ENCODE measurements around the gene DEPDC5. TPM values are rescaled to one million over a fixed set of nuclear protein-coding genes. Genes with fewer than 3 reads are reported as not detected.

DEPDC5 gene
- total RNA-seq, 1 experiment from 2014 or later, result 13.7 TPM

- H3K36me3 ChIP-seq (replicated peaks; ENCODE audit: control insufficient read depth, insufficient read depth, low read length), result peaks cover 1% of the 10 kb centered on the region; the same call in 1 of the 2 replicates
- H3K27me3 ChIP-seq (ENCODE audit: control insufficient read depth, insufficient read depth, low read length), result no peaks in the 10 kb centered on the region
- H3K4me3 ChIP-seq (ENCODE audit: insufficient read depth, low read depth, low read length), result no peak overlapping the region
- DNase-seq, result no peak
These were observed 141.7 kb downstream of the DEPDC5 start for GRCh38 chr22:31895411-31896123.

- Histone ChIP-seq H3K27me3 (ENCODE audit: control insufficient read depth, insufficient read depth, low read length) (no peaks in the 10 kb centered on the region), H3K36me3 (replicated peaks; ENCODE audit: control insufficient read depth, insufficient read depth, low read length) (peaks cover 1% of the 10 kb centered on the region; the same call in 1 of the 2 replicates), H3K4me3 (ENCODE audit: insufficient read depth, low read depth, low read length) (no peak overlapping the region)
- DNase-seq, result no peak
These were observed 142.7 kb downstream of the DEPDC5 start for GRCh38 chr22:31896472-31896871.

- peaks cover 1% of the 10 kb centered on the region; the same call in 1 of the 2 replicates for H3K36me3 ChIP-seq (replicated peaks; ENCODE audit: control insufficient read depth, insufficient read depth, low read length)
- H3K4me3 ChIP-seq (ENCODE audit: insufficient read depth, low read depth, low read length), result no peak overlapping the region
- no peaks in the 10 kb centered on the region for H3K27me3 ChIP-seq (ENCODE audit: control insufficient read depth, insufficient read depth, low read length)
- DNase-seq, result no peak
These were observed 144.3 kb downstream of the DEPDC5 start for GRCh38 chr22:31897842-31898805.

GRCh38 chr22:31898926-31899325 is 145.1 kb downstream of the DEPDC5 start:
- DNase-seq, result no peak

GRCh38 chr22:31899669-31900068 is 145.8 kb downstream of the DEPDC5 start:
- DNase-seq, result no peak
- H3K4me3 ChIP-seq (ENCODE audit: insufficient read depth, low read depth, low read length), result no peak overlapping the region
- peaks cover 1% of the 10 kb centered on the region for H3K36me3 ChIP-seq (replicated peaks; ENCODE audit: control insufficient read depth, insufficient read depth, low read length)
- no peaks in the 10 kb centered on the region for H3K27me3 ChIP-seq (ENCODE audit: control insufficient read depth, insufficient read depth, low read length)

More at GRCh38 chr22:31898926-31899325, 145.1 kb downstream of the DEPDC5 start:
- H3K27me3 ChIP-seq (ENCODE audit: control insufficient read depth, insufficient read depth, low read length), result no peaks in the 10 kb centered on the region
- H3K4me3 ChIP-seq (ENCODE audit: insufficient read depth, low read depth, low read length), result no peak overlapping the region
- H3K36me3 ChIP-seq (replicated peaks; ENCODE audit: control insufficient read depth, insufficient read depth, low read length), result peaks cover 1% of the 10 kb centered on the region

- Histone ChIP-seq H3K4me3 (ENCODE audit: insufficient read depth, low read depth, low read length) (no peak overlapping the region), H3K27me3 (ENCODE audit: control insufficient read depth, insufficient read depth, low read length) (no peaks in the 10 kb centered on the region), H3K36me3 (replicated peaks; ENCODE audit: control insufficient read depth, insufficient read depth, low read length) (no peaks in the 10 kb centered on the region; the same call in 1 of the 2 replicates)
- no peak for DNase-seq
These were observed 147.7 kb downstream of the DEPDC5 start for GRCh38 chr22:31901388-31902137.

- H3K27me3 ChIP-seq (ENCODE audit: control insufficient read depth, insufficient read depth, low read length), result no peaks in the 10 kb centered on the region
- no peak for DNase-seq
These were observed 150.8 kb downstream of the DEPDC5 start for GRCh38 chr22:31904651-31905050.

GRCh38 chr22:31905356-31905755 is 151.5 kb downstream of the DEPDC5 start:
- Histone ChIP-seq H3K36me3 (replicated peaks; ENCODE audit: control insufficient read depth, insufficient read depth, low read length) (no peaks in the 10 kb centered on the region; the same call in 1 of the 2 replicates), H3K27me3 (ENCODE audit: control insufficient read depth, insufficient read depth, low read length) (no peaks in the 10 kb centered on the region), H3K4me3 (ENCODE audit: insufficient read depth, low read depth, low read length) (no peak overlapping the region)
- DNase-seq, result no peak

More at GRCh38 chr22:31904651-31905050, 150.8 kb downstream of the DEPDC5 start:
- Histone ChIP-seq H3K4me3 (ENCODE audit: insufficient read depth, low read depth, low read length) (no peak overlapping the region), H3K36me3 (replicated peaks; ENCODE audit: control insufficient read depth, insufficient read depth, low read length) (no peaks in the 10 kb centered on the region; the same call in 1 of the 2 replicates)

- H3K4me3 ChIP-seq (ENCODE audit: insufficient read depth, low read depth, low read length), result no peak overlapping the region
- DNase-seq, result no peak
- no peaks in the 10 kb centered on the region; the same call in 1 of the 2 replicates for H3K36me3 ChIP-seq (replicated peaks; ENCODE audit: control insufficient read depth, insufficient read depth, low read length)
- no peaks in the 10 kb centered on the region for H3K27me3 ChIP-seq (ENCODE audit: control insufficient read depth, insufficient read depth, low read length)
These were observed 152.3 kb downstream of the DEPDC5 start for GRCh38 chr22:31906086-31906485.

- no peak for DNase-seq
- H3K27me3 ChIP-seq (ENCODE audit: control insufficient read depth, insufficient read depth, low read length), result no peaks in the 10 kb centered on the region
- H3K36me3 ChIP-seq (replicated peaks; ENCODE audit: control insufficient read depth, insufficient read depth, low read length), result no peaks in the 10 kb centered on the region; the same call in 1 of the 2 replicates
- no peak overlapping the region for H3K4me3 ChIP-seq (ENCODE audit: insufficient read depth, low read depth, low read length)
These were observed 152.8 kb downstream of the DEPDC5 start for GRCh38 chr22:31906569-31906968.

GRCh38 chr22:31909977-31910376 is 156.2 kb downstream of the DEPDC5 start:
- no peak for DNase-seq
- no peaks in the 10 kb centered on the region for H3K27me3 ChIP-seq (ENCODE audit: control insufficient read depth, insufficient read depth, low read length)
- H3K36me3 ChIP-seq (replicated peaks; ENCODE audit: control insufficient read depth, insufficient read depth, low read length), result no peaks in the 10 kb centered on the region
- H3K4me3 ChIP-seq (ENCODE audit: insufficient read depth, low read depth, low read length), result no peak overlapping the region

- DNase-seq, result no peak
- Histone ChIP-seq H3K4me3 (ENCODE audit: insufficient read depth, low read depth, low read length) (no peak overlapping the region), H3K36me3 (replicated peaks; ENCODE audit: control insufficient read depth, insufficient read depth, low read length) (no peaks in the 10 kb centered on the region), H3K27me3 (ENCODE audit: control insufficient read depth, insufficient read depth, low read length) (no peaks in the 10 kb centered on the region)
These were observed 158.0 kb downstream of the DEPDC5 start for GRCh38 chr22:31911565-31912406.

GRCh38 chr22:31912407-31912743 is 158.6 kb downstream of the DEPDC5 start:
- Histone ChIP-seq H3K36me3 (replicated peaks; ENCODE audit: control insufficient read depth, insufficient read depth, low read length) (no peaks in the 10 kb centered on the region), H3K4me3 (ENCODE audit: insufficient read depth, low read depth, low read length) (no peak overlapping the region), H3K27me3 (ENCODE audit: control insufficient read depth, insufficient read depth, low read length) (no peaks in the 10 kb centered on the region)
- DNase-seq, result no peak

All from H7 (cell line).